Hepatocyte (in vitro differentiated cells): Measurements from ENCODE around the gene AFAP1.

Source experiments
- EZH2 ChIP-seq: fragments of 200-600 bp; sonication (generic); IDR thresholded peaks from 2 replicates; pipeline ENCODE4 v1.6.1; 2016; ENCODE audit warnings: antibody characterized with exemption, mild to moderate bottlenecking, borderline replicate concordance
- TF ChIP-seq, protein P1 (sequence below): fragments of 200-600 bp; sonication (generic); IDR thresholded peaks from 2 replicates; pipeline ENCODE4 v1.5.1; 2016; ENCODE audit warnings: antibody characterized with exemption, mild to moderate bottlenecking; ENCODE audit not compliant: poor library complexity

DNA sequence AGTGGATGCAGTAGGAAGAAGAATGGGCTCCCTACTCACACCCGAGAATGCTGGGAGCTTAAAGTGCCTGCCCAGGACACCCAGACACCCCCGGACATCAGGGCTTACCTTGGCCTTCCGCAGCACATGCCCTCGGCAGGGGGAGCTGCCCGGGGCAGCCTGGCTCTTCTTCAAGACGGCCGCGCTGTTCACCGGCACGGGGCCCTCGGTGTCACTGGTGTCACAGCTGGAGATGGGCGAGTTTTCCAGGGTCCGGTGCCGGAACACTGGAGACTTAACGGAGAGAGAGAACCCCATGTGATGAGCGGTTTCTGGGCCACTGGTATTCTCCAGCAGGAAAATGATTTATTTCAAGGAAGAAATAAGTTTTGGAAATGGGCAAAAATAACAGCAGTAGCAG, 170.9 kb downstream of the AFAP1 start:
- TF ChIP-seq, protein P1, sequence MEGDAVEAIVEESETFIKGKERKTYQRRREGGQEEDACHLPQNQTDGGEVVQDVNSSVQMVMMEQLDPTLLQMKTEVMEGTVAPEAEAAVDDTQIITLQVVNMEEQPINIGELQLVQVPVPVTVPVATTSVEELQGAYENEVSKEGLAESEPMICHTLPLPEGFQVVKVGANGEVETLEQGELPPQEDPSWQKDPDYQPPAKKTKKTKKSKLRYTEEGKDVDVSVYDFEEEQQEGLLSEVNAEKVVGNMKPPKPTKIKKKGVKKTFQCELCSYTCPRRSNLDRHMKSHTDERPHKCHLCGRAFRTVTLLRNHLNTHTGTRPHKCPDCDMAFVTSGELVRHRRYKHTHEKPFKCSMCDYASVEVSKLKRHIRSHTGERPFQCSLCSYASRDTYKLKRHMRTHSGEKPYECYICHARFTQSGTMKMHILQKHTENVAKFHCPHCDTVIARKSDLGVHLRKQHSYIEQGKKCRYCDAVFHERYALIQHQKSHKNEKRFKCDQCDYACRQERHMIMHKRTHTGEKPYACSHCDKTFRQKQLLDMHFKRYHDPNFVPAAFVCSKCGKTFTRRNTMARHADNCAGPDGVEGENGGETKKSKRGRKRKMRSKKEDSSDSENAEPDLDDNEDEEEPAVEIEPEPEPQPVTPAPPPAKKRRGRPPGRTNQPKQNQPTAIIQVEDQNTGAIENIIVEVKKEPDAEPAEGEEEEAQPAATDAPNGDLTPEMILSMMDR: no peak
- no peak for TF ChIP-seq EZH2
